Thyroid gland (tissue), 4 donors: ENCODE data around the gene HLA-DQB2.

ENCODE experiments used
- POLR2A ChIP-seq, 2 donors: fragments of 450-650 bp; IDR thresholded peaks; one replicate each; pipeline ENCODE4 v1.6.1; 2017; ENCODE audit warnings: antibody characterized with exemption in 2 of 2, mild to moderate bottlenecking in 2 of 2, moderate library complexity in 1 of 2
- TF ChIP-seq, protein P1 (sequence below), 6 experiments: fragments of 200-600 bp in 3 of 6; fragments of 450-650 bp in 3 of 6; sonication (generic) in 3 of 6; IDR thresholded peaks; one replicate each; pipeline ENCODE4 v1.5.1; 2016 to 2019; ENCODE audit warnings: antibody characterized with exemption in 6 of 6, mild to moderate bottlenecking in 2 of 6, inconsistent platforms in 1 of 6, moderate library complexity in 1 of 6

DNA sequence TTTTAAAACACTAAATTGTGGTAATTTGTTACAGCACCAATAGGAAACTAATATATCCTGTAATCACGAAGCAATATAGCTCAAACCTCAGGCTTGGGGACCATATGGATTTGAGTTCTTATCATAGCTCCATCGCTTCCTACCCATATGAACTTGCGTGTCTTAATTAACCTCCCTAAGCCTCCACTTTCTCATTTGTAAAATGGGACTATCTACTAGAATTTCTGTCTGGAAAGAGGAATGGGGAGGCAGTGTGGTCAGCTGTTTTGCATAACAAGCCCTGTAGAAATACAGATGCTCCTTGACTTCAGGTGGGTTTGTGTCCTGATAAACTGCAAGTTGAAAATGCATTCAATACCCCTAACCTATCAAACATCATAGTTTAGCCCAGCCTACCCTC is 36.4 kb upstream of the HLA-DQB2 start:
- TF ChIP-seq, protein P1, sequence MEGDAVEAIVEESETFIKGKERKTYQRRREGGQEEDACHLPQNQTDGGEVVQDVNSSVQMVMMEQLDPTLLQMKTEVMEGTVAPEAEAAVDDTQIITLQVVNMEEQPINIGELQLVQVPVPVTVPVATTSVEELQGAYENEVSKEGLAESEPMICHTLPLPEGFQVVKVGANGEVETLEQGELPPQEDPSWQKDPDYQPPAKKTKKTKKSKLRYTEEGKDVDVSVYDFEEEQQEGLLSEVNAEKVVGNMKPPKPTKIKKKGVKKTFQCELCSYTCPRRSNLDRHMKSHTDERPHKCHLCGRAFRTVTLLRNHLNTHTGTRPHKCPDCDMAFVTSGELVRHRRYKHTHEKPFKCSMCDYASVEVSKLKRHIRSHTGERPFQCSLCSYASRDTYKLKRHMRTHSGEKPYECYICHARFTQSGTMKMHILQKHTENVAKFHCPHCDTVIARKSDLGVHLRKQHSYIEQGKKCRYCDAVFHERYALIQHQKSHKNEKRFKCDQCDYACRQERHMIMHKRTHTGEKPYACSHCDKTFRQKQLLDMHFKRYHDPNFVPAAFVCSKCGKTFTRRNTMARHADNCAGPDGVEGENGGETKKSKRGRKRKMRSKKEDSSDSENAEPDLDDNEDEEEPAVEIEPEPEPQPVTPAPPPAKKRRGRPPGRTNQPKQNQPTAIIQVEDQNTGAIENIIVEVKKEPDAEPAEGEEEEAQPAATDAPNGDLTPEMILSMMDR (IDR thresholded peaks at IDR 0.05) = no peak
- no peak for TF ChIP-seq POLR2A (IDR thresholded peaks at IDR 0.05)
